Amniotic epithelial cell (primary cell): ENCODE results near the gene RERE.

Experiments used
- DNase-seq: peaks from one replicate; pipeline ENCODE4 v3.0.0-alpha.2; 2010; ENCODE audit warnings: low read depth

RERE gene

GRCh38 chr1:8349473-8349865 lies 468.0 kb downstream of the RERE start:
- DNase-seq, result no peak

GRCh38 chr1:8348777-8349472 lies 468.5 kb downstream of the RERE start:
- DNase-seq, result peak; percentile 73

- no peak for DNase-seq
Observed at GRCh38 chr1:8348047-8348776, 469.2 kb downstream of the RERE start.

GRCh38 chr1:8347635-8348034 lies 469.8 kb downstream of the RERE start:
- DNase-seq, result no peak

- DNase-seq, result no peak
Observed at GRCh38 chr1:8345621-8346415, 471.6 kb downstream of the RERE start.

- no peak for DNase-seq
Observed at GRCh38 chr1:8344893-8345507, 472.4 kb downstream of the RERE start.

GRCh38 chr1:8343464-8344001 lies 473.9 kb downstream of the RERE start:
- peak; percentile 95 for DNase-seq

GRCh38 chr1:8343044-8343443 lies 474.4 kb downstream of the RERE start:
- no peak for DNase-seq

GRCh38 chr1:8342325-8342724 lies 475.1 kb downstream of the RERE start:
- DNase-seq, result no peak

- no peak for DNase-seq
Observed at GRCh38 chr1:8340448-8340847, 477.0 kb downstream of the RERE start.

- no peak for DNase-seq
Observed at GRCh38 chr1:8339203-8339600, 478.2 kb downstream of the RERE start.

- no peak for DNase-seq
Observed at GRCh38 chr1:8338526-8339202, 478.8 kb downstream of the RERE start.

- no peak for DNase-seq
Observed at GRCh38 chr1:8337776-8338525, 479.5 kb downstream of the RERE start.

GRCh38 chr1:8335246-8335645 lies 482.2 kb downstream of the RERE start:
- DNase-seq, result no peak

GRCh38 chr1:8334106-8334851 lies 483.2 kb downstream of the RERE start:
- no peak for DNase-seq

GRCh38 chr1:8333246-8333987 lies 484.0 kb downstream of the RERE start:
- no peak for DNase-seq

GRCh38 chr1:8332806-8333205 lies 484.6 kb downstream of the RERE start:
- DNase-seq, result no peak

- no peak for DNase-seq
Observed at GRCh38 chr1:8330271-8331125, 486.9 kb downstream of the RERE start.
